Left renal cortex interstitium (tissue), 4 donors: ENCODE results near the gene PEX10. TPM values are rescaled to one million over a fixed set of nuclear protein-coding genes. Genes with fewer than 3 reads are reported as not detected.

Experiments used
- DNase-seq, 4 donors: peaks; one replicate each; pipeline ENCODE4 v3.0.0-alpha.2; 2013; ENCODE audit warnings: low read depth in 4 of 4, low spot score in 2 of 4, missing footprints in 1 of 4
- polyA plus RNA-seq, 4 donors: library from polyadenylated mRNA; unstranded; fragments of 120-200 nt; gene quantifications; one replicate each; pipeline ENCODE4 v1.2.1, GENCODE V29; 2013; ENCODE audit not compliant: insufficient read length in 4 of 4

The PEX10 gene
- polyA plus RNA-seq, 4 donors: 20.3 to 31.1 (median 27.1) TPM

DNA sequence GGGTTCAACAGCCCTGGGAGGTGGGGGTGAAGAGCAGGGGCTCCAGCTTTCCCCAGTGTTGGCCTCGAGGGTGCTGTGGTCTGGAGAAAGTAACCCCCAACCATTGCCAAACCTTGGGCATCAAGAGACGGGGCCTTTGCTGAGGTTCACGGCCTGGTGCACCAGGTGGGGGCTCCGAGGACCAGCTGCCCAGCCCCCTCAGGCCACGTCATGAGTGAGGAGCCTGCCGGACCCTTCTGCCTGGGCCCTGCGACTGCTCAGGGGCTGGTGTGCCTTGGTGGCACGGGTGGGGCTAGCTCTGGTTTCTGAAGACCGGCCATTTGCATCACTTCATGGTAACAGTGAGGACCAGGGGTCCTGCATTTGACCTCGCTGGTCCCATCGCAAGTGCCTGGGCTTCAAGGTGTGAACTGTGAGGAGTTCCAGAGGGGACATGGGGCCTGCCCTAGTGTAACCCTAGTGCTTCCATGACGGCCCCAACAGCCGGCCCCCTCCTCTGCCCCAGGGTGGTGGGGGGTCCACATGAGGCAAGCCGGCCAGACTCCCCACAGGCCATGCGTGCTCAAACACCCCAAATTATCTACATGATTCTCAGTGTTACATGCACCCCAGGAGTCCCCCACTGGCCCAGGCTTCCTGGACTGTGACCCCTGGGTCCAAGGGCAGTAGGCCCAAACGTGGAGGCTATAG lies 34.5 kb downstream of the PEX10 start:
- no peak for DNase-seq

DNA sequence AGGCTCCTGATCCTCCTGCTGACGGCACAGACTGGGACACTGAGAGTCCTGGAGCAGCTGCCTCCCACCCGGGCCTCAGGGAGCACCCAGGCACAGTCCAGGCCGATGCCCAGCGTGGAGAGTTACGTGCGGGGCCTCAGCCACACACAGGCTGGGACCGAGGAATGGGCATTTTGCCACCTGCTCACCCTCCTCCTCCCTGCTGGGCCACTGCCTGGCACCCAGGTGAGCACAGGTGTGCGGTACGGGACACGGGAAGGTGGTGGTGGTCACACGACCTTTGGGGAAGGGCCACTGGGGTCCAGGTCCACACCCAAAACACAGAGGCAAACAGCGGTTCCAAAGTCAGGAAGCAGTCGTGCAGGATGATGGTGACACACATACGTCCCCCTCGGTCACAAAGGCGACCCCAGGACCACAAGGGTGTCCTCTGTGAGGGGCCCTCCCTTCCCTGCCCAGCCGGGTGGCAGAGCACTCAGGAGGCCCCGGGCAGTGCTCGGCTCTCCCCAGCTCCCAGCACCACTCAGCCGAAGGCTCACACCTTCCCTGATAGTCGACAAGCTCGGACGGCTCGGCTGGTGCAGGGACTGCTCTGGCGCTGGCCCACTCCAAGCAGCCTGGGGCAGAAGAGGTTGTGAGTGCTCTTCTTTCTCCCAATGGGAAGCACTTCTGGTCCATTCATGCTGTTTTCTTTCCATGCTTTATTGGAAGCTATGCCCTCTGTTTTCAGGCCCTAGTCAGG lies 35.3 kb downstream of the PEX10 start:
- DNase-seq: no peak

DNA sequence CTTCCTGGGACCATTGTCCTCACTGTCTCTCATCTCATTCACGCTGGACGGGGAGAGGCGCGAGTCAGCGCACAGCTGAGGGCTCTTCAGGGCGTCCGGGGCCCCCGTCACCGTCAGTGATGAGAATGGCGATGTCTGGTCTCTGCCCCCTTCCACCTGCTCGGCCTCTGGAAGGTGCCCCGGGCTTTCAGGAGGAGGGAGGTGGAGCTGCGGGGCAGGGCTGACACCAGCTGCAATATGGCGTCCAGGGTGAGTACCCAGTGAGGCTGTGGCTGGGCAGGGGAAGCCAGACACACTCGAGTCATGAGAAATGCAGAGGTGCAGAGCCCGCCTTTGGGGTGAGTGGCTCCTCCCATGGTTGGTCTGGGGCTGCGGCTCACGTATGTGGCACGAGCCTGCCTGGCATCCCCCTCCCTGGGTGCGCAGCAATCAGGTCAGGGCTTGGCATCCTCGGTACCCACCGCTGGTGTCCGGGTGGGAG lies 36.1 kb downstream of the PEX10 start:
- DNase-seq: no peak

DNA sequence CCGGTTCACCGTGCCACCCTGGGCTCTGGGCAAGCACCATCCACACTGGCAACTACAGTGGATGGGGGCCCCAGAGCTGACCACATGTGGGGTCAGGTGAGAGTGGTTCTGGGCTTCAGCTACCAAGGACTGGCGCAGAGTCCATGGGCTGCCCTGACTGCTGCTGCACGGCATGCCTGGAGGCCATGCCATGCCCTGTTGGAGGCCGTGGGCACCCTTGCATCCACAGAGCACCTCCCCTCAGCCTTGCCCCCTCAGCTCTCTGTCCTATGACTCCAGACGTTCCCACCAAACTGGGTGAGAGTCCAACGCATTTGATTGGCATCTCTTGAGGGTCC lies 36.5 kb downstream of the PEX10 start:
- no peak for DNase-seq

DNA sequence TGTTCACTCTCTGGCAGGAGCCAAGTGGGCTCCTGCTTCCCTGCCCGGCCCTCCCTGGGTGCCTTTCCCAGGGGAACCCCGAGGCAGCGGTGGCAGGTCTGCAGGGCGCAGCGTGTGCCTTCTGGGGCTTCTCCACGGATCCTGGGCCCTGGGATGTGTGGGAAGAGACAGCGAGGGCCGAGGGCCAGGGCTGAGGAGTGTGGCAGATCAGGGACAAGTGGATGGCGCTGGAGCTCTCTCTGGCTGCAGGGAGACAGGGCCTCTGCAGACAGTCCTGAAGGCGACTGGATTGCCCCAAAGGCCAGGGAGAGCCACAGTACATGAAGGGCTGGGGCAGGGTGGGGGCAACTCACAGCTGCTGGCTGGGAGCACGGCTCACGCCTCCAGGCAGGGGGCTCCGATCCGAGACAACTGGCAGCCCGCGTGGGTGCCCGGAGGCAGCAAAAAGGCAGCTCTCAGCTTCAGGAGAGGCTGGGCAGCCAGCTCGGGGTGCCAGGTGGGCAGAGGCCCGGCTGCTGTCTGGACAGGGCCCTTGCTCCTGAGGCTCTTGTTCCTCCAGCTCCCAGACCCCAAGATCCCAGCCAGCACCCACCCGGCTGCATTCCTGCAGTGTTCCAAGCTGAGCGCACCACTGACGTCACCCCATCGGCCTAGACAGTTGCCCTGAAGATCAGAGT lies 37.0 kb downstream of the PEX10 start:
- no peak for DNase-seq

DNA sequence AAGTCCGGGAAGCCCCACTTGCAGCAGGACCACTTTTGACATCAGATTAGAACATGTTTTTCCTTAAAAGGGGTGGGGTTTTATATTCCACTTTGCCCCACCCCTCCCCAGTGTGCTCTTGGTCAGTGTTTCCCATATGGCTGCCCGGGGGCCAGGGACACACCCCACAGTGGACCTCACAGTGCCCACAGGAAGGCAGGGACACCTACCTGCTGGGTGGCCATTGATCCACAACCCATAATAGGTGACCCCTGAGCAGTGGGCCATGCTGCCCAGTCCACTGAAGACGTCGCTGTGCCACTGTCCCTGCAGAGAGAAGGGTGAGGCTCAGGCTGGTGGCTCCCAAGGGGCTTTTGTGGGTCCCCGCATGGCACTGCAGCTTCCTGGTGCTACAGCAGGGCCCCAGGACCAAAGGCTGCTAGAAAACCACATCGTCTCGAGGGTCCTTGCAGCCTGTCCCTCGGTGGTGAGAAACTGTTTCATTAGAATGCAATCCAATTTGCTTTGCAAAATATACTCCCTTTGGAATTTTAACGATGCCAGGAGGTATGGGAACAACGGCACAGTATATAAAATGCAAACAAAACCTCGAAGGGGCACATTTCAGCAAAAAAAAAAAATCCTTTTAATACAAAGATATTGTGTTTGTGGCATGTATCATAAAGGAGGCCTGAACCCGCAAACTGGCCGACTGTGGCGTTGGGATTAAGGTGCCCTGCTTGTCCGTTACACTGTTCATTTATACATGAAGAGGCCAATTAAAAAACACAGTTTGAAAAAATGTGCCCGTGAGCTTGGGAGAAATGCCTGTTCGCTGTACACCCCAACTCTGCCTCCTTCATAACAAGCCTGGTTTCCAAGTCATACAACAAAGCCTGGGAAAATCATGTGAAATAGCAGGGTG lies 37.9 kb downstream of the PEX10 start:
- DNase-seq: no peak

DNA sequence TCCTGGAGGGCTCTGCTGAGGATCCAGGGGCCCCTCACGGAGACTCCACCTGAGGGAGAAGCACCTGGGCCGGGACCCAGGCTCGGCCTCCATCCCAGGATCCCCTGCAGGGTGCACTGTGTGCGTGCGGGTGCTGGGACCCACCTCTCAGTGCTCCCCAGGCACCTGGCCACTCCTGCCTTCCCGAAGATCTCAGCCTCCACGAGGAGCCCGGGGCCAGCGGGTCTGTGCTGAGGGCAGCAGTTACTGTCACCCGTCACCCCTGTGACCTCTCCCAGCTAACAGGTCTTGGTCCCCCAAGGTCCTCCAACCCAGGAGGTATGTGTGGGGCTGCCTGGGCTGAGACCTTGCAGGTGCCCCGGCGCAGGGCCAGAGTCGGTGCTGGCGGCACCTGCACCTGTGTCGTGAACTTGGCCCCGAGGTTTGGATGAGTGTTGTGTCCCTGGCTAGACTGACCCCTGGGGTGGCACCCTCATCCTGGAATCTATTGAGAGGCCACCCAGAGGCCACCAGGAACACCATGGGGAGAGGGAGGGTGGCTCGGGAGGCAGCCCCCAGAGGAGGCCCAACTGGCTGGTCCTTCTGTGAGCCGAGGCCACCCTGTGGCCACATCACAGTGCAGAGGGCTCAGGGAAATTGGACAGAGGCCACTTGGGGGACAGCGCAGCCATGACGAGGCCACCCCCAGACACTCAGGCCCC lies 38.7 kb downstream of the PEX10 start:
- no peak for DNase-seq

DNA sequence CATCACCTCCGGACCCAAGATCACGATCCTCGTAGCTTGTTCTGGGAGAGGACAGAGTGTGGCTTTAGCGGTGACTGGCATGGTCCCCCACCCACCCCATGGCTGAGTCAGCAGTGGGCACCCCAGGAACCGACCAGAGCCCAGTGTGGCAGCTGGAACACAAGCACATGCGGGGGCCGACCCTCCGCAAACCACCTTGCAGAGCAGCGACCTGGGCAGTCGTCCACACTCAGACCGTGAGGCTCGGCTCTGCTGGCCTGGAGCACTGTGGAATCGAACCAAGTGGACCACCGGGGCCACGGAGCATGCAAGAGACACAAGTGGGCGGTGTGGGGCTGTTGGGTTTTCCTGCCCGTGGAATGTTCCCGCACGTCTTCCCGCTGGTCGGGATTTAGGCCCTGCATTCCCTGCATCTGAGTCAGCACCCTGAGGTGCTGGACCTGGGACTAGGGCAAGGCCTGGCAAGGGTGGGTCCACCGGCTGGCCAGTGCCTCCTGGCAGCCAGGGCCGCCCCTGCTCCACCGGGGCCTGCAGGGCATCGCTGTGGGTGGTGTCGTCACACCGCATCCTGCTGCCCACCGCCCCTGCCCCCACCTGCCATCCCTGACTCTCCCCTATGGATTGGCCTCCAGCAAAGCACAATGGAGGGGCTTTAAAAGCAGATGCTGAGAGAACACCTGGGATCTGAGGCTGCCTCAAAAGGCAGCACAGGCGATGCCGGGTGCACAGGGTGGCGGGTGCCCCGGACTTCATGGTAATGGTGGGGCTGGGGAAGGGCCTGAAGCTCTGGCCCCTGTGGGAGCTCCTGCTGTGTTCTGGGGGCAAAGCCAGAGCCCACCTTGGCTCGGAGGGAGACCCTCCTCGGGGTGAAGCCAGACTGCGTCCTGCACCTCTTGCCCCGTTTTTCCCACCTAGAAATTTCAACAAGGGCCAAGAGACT lies 39.5 kb downstream of the PEX10 start:
- DNase-seq: no peak

DNA sequence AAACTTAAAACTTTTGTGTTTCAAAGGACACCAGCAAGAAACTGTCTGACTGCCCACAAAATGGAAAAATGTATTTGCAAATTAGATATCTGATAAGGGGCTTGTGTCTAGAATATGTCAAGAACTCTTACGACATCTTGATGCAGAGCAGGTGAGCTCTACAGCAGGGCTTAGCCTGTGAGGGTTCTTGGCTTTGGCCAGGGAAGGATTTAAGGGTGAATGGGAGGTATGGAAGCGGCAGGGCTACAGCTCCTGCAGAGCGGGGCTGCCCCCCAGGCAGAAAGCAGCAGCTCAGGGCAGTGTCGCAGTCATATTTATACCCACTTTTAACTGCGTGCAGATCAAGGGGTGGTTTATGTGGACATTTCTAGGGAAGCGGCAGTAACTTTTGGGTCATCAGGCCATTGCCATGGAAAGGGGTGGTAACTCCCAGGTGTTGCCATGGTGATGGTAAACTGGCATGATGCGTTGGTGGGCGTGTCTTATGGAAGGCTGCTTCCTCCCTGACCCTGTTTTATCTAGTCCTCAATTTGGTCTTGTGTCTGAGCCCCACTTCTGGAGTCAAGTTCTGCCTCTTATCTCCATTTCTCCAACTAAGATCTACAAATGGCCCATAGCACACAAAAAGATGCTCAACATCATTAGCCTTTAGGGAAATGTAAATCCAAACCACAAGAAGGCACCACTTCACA lies 44.2 kb downstream of the PEX10 start:
- no peak for DNase-seq

DNA sequence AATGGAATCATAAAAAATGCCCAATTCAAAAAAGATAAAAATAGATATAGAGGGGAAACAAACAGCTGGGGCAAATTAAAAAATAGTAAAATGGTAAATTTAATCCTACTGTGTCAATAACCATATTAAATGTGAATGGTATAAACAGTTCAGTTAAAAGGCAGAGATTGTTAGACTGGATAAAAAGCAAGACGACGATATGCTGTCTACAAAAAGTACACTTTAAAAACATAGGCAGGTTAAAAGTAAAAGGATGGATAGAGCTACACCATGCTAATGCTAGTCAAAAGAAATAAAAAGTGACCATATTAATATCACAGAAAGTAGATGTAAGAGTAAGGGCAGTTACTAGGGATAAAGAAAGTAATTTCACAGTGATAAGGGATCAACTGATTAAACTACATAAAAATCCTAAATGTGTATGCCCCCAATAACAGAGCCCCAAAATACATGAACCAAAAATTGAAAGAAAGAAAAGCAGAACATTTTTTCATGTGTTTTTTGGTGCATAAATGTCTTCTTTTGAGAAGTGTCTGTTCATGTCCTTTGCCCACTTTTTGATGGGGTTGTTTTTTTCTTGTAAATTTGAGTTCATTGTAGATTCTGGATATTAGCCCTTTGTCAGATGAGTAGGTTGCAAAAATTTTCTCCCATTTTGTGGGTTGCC lies 48.4 kb downstream of the PEX10 start:
- DNase-seq: no peak

DNA sequence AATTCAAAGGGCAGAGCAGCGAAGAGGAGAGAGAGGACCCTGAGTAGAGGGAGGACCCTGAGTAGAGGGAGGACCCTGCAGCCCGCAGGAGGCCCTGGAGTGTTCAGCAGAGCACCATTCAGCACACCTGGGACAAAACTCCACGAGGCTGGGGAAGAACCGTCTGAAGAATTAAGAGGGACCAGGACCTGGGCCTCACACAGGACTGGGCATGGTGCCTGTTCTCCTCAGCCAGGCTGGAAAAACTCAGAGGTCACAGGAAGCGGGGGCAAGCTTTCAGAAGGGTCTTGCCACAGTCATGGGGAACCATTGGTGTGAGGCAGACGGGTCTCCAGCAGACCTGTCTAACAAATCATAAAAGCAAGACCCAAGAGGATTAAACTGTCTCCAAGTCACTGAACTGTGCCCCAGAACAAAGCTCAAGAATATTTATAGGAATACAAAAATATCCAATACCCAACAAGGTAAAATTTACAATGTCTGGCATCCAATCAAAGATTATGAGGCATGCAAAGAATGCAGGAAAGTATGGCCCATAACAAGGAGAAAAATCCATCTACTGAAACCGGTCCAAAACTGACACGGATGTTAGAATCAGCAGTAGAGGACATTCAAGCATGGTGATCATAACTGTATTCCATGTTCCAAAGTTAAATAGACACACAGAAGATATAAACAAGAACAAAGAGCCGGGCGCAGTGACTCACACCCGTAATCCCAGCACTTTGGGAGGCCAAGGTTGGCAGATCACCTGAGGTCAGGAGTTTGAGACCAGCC lies 51.6 kb downstream of the PEX10 start:
- DNase-seq: no peak

DNA sequence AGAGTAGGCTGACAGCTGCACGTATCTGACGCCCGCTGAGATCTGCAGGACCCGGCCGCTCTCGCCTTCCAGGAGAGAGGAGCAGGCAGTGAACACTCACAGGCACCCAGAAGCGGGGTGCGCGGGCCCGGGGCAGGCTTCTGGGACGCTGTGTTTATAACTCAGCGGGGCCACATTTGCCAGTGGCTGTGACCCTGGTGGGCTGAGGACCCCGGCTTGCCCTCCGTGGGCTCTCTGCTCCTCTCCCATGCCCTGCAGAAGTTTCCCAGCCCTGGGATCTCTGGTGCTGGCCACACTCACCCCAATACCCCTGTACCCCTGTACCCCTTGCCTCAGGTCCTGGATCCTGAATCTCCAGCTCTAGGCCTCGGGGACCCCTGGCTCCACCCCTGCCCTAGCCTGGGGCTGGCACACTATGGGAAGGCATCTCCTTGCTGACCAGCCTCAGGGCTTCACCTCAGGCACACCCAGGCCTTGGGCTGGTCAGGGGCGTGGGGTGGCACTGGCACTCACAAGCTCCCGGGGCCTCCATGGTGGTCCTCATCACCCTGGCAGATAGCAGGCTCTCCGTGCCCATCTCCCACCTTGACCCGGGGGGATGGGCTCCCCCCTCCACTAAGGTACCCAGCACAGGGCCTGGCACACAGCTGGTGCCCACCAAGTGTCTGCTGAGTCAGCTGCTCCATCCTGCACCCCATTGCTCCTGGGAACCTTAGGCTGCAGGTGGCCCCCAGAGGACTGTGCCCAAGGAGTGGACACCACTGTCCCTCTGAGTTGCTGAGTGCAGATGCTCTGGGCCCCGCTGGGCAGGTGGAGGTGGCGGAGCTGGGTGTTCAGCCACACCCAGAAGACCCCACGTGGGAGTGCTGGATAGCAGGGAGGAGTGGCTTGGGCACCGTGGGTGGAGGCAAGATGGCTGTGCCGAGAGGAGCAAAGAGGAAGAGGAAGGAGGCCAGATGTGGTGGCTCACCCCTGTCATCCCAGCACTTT lies 53.4 kb downstream of the PEX10 start:
- no peak for DNase-seq

DNA sequence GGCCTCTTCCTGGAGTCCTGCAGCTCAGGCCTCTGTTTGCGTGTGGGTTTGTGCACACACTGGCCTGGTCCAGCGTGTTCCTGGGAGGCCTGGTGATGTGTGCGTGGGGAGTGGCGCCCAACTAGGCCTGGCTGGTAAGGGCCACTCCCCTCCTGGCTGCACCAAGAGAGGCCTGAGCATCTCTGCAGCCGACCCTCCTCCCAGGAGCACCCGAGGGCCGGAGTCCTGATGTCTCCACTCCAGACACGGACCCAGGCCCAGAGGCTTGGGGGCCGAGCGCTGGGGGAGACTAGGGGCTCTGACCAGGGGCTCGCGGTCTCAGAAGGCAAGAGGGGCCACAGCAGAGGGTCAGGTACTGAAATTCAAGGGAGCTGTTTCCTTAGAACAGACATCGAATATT lies 54.3 kb downstream of the PEX10 start:
- no peak for DNase-seq

DNA sequence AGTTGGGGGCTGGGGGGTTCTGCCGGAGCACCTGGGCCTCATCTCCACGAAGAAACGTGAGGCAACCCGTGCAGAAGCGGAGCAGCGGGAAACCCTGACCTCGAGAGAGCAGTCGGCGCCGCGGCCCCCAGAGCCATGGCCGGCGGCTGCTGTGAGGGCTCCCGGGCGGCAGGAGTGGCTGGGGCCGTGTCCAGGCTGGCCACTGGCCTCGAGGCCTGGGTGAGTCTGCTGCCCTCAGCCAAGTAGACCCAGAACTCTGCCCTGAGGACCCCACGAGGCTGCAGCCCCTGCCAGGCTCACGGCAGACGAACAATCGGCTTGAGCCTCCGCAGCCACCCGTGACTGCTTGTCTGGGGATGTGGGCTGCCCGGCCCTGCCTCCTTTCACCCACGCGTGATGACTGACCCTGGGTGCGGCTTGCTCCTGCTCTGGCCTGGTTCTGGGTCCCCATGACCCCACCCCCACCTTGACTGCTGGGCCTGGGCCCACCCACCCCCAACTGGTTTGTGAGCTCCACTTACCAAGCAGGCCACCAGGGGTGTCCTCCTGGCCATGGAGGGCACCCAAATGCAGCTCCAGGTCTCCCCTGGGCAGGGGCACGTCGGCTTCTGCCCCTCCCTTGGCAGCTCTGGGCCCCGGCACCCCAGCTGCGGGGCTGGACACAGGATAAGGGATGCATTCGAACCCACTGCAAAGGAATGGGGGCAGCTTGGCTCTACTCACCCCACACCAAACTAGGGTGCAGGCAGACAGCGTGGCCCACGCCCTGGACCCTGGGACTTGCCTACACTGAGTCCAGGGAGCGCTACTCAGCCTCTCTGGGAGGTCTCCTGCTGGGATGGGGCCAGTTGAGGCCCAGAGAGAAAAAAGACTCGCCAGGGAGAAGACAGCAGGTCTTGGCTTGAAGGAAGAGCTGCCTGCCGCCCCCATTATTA lies 55.2 kb downstream of the PEX10 start:
- DNase-seq: no peak

DNA sequence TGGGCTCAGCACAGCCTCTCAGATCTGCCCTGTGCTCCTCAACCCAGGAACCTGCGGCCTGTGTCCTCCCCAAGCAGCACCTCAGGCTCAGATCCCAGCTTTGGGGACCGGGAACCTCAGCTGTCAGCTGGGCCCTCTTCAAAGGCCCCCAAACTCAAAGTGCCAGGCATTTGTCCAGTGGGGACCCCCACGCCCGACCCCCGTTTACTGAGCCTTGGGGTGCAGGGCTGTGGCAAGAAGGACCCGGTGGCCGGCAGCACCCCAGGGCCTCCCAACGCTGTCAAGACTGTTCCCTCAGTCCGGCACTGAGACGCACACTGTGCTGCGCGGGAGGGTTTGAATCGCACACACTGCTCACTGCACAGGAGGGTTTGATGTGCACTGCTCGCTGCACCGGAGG lies 56.0 kb downstream of the PEX10 start:
- no peak for DNase-seq
